LNCaP clone FGC (cell line): ENCODE measurements around the gene LOXL3.

ENCODE experiments used
- DNase-seq: peaks from one replicate; pipeline ENCODE4 v3.0.0-alpha.2; 2011; ENCODE audit warnings: low read depth
- H3K4me3 ChIP-seq: 2 replicates; pipeline ENCODE4 v1.5.1; 2011; ENCODE audit warnings: mild to moderate bottlenecking, low read depth, low read length, control low read depth
- CTCF ChIP-seq: IDR thresholded peaks from 2 replicates; pipeline ENCODE4 v1.5.1; 2012; ENCODE audit warnings: mild to moderate bottlenecking; ENCODE audit not compliant: control insufficient read depth, insufficient read depth; ENCODE audit errors: extremely low read depth

LOXL3 gene

GRCh38 chr2:74588664-74589063 is 34.9 kb upstream of the LOXL3 start:
- no peak for DNase-seq
- no peak overlapping the region for H3K4me3 ChIP-seq
- no peak for TF ChIP-seq CTCF

GRCh38 chr2:74587664-74588277 is 34.0 kb upstream of the LOXL3 start:
- DNase-seq = no peak
- no peak overlapping the region for H3K4me3 ChIP-seq
- peak; percentile 68 for TF ChIP-seq CTCF

DNA sequence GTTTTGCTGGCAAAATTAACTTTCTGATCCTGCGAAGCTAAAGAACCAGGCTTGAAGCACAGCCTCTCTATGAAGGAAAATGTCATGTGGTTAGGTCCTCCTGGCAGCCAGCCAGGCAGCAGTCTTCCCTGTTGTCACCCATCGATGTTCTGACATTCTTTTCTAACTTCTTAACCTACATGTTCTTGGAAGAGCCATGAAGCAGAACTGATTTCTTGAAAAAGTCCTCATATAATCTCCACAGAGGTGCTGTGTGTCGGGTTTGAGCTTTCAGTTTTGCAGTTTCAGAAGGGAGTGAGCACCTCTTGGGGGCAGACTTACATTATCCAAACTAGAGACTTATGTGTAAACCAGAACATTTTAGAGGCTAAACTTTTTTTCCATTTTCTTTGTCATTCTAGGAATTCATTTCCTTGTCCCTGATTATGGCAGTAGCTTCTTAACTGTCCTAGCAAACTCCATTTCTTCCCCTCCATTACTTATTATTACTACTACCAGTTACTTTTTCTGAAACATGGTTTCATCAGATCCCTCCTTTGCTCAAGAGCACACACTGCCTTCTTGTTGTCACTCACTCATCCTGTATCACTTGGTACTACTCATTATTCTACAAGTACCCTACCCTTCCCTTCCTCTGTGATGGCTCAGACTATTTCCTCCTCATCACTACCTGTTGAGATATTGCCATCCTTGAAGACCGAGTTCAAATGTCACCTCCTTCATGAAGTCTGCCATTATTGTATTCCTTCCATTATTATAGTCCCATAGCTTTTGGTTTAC is 31.9 kb upstream of the LOXL3 start:
- no peak for DNase-seq
- TF ChIP-seq CTCF = no peak
- no peak overlapping the region for H3K4me3 ChIP-seq

GRCh38 chr2:74584088-74584645 is 30.4 kb upstream of the LOXL3 start:
- TF ChIP-seq CTCF = no peak
- no peak overlapping the region for H3K4me3 ChIP-seq
- DNase-seq = no peak

DNA sequence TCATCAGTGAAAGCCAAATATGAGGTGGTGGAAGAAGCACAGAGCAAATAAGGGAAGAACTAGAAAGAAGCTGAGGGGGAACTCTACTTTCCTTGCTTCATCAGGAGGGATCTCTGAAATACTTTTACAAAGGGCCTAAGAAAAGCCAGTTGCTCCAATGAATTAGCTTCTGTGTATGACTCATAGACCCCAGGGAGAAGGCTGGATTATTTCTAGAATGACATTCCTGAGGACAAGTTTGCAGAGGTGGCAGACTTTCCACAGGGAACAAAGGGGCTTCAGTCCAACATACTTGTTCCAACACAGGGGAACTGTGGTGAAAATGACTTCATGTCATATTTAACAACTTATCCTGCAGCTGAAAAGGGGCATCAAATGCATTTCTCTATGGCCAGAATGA is 29.8 kb upstream of the LOXL3 start:
- no peak overlapping the region for H3K4me3 ChIP-seq
- DNase-seq = no peak
- no peak for TF ChIP-seq CTCF

DNA sequence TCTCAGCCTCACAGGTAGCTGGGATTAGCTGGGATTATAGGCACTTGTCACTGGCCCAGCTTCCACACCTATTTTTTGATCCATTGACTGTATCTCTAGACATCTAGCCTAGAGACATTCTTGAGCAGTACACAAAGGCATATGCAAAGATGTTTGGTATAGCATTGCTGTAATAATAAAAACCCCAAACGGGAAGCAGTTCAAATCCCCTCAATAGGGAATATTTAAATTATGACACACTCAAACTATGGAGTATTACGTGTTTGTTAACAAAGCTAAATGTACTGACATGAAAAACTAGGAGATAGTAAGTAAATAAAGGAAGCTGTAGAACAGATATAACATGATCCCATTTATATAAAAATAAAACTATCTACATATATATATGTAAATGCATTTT is 28.4 kb upstream of the LOXL3 start:
- no peak for TF ChIP-seq CTCF
- no peak overlapping the region for H3K4me3 ChIP-seq
- DNase-seq = no peak

GRCh38 chr2:74581463-74581862 is 27.7 kb upstream of the LOXL3 start:
- TF ChIP-seq CTCF = no peak

More at GRCh38 chr2:74581463-74581862, 27.7 kb upstream of the LOXL3 start:
- DNase-seq = no peak
- H3K4me3 ChIP-seq = no peak overlapping the region
